ENCODE measurements around the gene NTM.

DNA sequence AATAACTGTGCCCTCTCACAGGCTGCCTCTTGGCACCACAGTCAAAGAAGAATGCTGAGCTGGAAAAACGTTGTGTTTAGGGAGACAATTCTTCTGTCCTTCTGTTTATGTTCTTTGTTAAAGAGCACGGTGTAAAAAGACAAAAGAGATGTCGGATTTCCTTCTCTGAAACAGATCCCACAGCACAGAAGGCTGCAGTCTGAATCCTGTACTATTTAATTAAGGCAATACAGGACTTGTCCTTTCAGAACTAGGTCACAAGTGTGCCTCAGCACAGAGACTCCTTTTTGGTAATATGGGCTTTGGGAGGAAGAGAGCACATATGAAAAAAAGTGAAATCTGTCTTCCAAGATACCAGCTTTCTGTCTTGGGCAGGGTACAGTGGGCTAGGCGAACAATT lies 201.2 kb downstream of the NTM start:
- TF ChIP-seq CTCF (IDR thresholded peaks at IDR 0.05; ENCODE audit: poor library complexity, severe bottlenecking), result no peak
- TF ChIP-seq, protein P1, sequence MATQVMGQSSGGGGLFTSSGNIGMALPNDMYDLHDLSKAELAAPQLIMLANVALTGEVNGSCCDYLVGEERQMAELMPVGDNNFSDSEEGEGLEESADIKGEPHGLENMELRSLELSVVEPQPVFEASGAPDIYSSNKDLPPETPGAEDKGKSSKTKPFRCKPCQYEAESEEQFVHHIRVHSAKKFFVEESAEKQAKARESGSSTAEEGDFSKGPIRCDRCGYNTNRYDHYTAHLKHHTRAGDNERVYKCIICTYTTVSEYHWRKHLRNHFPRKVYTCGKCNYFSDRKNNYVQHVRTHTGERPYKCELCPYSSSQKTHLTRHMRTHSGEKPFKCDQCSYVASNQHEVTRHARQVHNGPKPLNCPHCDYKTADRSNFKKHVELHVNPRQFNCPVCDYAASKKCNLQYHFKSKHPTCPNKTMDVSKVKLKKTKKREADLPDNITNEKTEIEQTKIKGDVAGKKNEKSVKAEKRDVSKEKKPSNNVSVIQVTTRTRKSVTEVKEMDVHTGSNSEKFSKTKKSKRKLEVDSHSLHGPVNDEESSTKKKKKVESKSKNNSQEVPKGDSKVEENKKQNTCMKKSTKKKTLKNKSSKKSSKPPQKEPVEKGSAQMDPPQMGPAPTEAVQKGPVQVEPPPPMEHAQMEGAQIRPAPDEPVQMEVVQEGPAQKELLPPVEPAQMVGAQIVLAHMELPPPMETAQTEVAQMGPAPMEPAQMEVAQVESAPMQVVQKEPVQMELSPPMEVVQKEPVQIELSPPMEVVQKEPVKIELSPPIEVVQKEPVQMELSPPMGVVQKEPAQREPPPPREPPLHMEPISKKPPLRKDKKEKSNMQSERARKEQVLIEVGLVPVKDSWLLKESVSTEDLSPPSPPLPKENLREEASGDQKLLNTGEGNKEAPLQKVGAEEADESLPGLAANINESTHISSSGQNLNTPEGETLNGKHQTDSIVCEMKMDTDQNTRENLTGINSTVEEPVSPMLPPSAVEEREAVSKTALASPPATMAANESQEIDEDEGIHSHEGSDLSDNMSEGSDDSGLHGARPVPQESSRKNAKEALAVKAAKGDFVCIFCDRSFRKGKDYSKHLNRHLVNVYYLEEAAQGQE (IDR thresholded peaks at IDR 0.05; ENCODE audit: borderline replicate concordance), result no peak
- TF ChIP-seq RAD21 (conservative IDR thresholded peaks at IDR 0.05), result no peak
- no peak for TF ChIP-seq EZH2 (IDR thresholded peaks at IDR 0.05; ENCODE audit: borderline replicate concordance, insufficient read depth, low read length, poor library complexity, severe bottlenecking)

All from neural cell (in vitro differentiated cells).